ENCODE results near the gene VAV3.
"Not testable (repeated sequence)": the region's sequence is repeated elsewhere in the genome, so short reads cannot be mapped to it uniquely, and the experiment has no call there.

VAV3 gene

GRCh38 chr1:107653005-107653404 is 312.0 kb downstream of the VAV3 start:
- ChIA-PET POLR2A (no interaction called here), CTCF (no interaction called here)
- TF ChIP-seq, protein P1, sequence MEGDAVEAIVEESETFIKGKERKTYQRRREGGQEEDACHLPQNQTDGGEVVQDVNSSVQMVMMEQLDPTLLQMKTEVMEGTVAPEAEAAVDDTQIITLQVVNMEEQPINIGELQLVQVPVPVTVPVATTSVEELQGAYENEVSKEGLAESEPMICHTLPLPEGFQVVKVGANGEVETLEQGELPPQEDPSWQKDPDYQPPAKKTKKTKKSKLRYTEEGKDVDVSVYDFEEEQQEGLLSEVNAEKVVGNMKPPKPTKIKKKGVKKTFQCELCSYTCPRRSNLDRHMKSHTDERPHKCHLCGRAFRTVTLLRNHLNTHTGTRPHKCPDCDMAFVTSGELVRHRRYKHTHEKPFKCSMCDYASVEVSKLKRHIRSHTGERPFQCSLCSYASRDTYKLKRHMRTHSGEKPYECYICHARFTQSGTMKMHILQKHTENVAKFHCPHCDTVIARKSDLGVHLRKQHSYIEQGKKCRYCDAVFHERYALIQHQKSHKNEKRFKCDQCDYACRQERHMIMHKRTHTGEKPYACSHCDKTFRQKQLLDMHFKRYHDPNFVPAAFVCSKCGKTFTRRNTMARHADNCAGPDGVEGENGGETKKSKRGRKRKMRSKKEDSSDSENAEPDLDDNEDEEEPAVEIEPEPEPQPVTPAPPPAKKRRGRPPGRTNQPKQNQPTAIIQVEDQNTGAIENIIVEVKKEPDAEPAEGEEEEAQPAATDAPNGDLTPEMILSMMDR (IDR thresholded peaks at IDR 0.05; ENCODE audit: control extremely low read depth, extremely low read depth, low read depth, missing control alignments), result no peak
- no peak for DNase-seq (ENCODE audit: extremely low spot score)

GRCh38 chr1:107650825-107651224 is 314.2 kb downstream of the VAV3 start:
- CTCF ChIA-PET; DNase-seq (ENCODE audit: extremely low spot score); POLR2A ChIA-PET: not testable (repeated sequence)

GRCh38 chr1:107649023-107649422 is 316.0 kb downstream of the VAV3 start:
- no peak for DNase-seq (ENCODE audit: extremely low spot score)
- TF ChIP-seq, protein P1 (IDR thresholded peaks at IDR 0.05; ENCODE audit: control extremely low read depth, extremely low read depth, low read depth, missing control alignments), result no peak
- ChIA-PET CTCF (no interaction called here), POLR2A (no interaction called here)

DNA sequence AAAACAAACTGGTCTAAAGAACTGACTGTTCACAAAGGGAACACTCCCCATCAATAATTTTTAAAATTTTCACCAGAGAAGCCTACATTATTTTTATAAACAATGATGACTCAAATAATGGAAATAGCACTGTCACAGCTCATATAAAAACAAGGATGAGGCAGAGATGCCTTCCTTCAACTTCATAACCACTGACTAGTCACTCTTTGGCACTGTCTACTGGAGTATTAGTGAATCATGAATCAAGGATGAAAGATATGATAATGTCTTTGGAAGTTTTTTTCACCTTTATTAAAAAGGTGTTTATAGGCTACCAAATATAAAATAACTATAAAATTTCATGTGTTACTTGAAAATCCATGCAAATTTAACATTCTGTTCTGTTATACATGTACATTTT is 316.9 kb downstream of the VAV3 start:
- CTCF ChIA-PET, result no interaction called here
- DNase-seq (ENCODE audit: extremely low spot score), result no peak

GRCh38 chr1:107647012-107647411 is 318.0 kb downstream of the VAV3 start:
- ChIA-PET POLR2A (no interaction called here), CTCF (no interaction called here)
- no peak for DNase-seq (ENCODE audit: extremely low spot score)
- TF ChIP-seq, protein P1 (IDR thresholded peaks at IDR 0.05; ENCODE audit: control extremely low read depth, extremely low read depth, low read depth, missing control alignments), result no peak

More for the DNA sequence above, 316.9 kb downstream of the VAV3 start:
- TF ChIP-seq, protein P1 (IDR thresholded peaks at IDR 0.05; ENCODE audit: control extremely low read depth, extremely low read depth, low read depth, missing control alignments), result no peak
- POLR2A ChIA-PET, result no interaction called here

GRCh38 chr1:107643766-107644165 is 321.2 kb downstream of the VAV3 start:
- TF ChIP-seq, protein P1 (IDR thresholded peaks at IDR 0.05; ENCODE audit: control extremely low read depth, extremely low read depth, low read depth, missing control alignments), result no peak
- no peak for DNase-seq (ENCODE audit: extremely low spot score)
- CTCF ChIA-PET, result no interaction called here
- POLR2A ChIA-PET, result interaction anchor here (0.5 kb wide), 1 partner anchor 79 kb away, joined by 4 read pairs; no protein-coding TSS in a partner anchor

DNA sequence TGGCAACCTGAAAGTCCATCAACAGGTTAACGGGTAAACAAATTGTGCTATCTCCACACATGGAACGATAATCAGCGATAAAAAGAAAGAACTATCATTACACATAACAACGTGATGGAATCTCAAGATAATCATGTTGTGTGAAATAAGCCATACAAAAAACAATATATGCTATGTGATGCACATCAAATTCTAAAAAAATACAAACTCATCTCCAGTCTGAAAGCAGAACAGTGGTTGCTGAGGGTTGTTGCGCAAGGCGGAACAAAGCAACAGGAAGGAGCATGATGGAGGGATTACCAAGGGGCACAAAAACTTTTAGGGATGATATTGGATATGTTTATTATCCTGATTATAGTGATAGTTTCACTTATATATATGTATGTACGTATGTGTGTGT is 324.8 kb downstream of the VAV3 start:
- TF ChIP-seq, protein P1 (IDR thresholded peaks at IDR 0.05; ENCODE audit: control extremely low read depth, extremely low read depth, low read depth, missing control alignments), result no peak
- no peak for DNase-seq (ENCODE audit: extremely low spot score)
- ChIA-PET POLR2A (no interaction called here), CTCF (interaction anchor here (1.1 to 2.0 kb wide), 3 partner anchors 14 to 30 kb away, joined by 3 to 5 read pairs (median 4); no protein-coding TSS in a partner anchor)

Measured in GM10248 (cell line).